Testis (tissue), 2 donors: Measurements from ENCODE around the gene HOXD12.

Source experiments
- CTCF ChIP-seq, 3 experiments: fragments of 450-650 bp in 2 of 3; fragments of 200-600 bp in 1 of 3; sonication (generic) in 1 of 3; IDR thresholded peaks; one replicate each; pipeline ENCODE4 v1.5.1; 2016 to 2019; ENCODE audit warnings: antibody characterized with exemption in 3 of 3, mild to moderate bottlenecking in 2 of 3, moderate library complexity in 1 of 3
- POLR2A ChIP-seq: fragments of 450-650 bp; IDR thresholded peaks from one replicate; pipeline ENCODE4 v1.6.1; 2017; ENCODE audit warnings: antibody characterized with exemption, mild to moderate bottlenecking, moderate library complexity

GRCh38 chr2:176072292-176072669 lies 27.3 kb upstream of the HOXD12 start:
- no peak for TF ChIP-seq CTCF (IDR thresholded peaks at IDR 0.05)
- no peak for TF ChIP-seq POLR2A
